Dedifferentiated amniotic fluid mesenchymal stem cell (primary cell): ENCODE measurements around the gene NOTCH3.

Experiments used
- DNase-seq: peaks from one replicate; pipeline ENCODE4 v3.0.0-alpha.2; 2016; ENCODE audit errors: extremely low spot score

Gene NOTCH3

GRCh38 chr19:15196360-15197005, 4.3 kb downstream of the NOTCH3 start:
- no peak for DNase-seq

GRCh38 chr19:15195371-15196334, 5.1 kb downstream of the NOTCH3 start:
- no peak for DNase-seq

- no peak for DNase-seq
Measured at GRCh38 chr19:15194938-15195337, 5.9 kb downstream of the NOTCH3 start.

- no peak for DNase-seq
Measured at GRCh38 chr19:15191982-15192381, 8.8 kb downstream of the NOTCH3 start.

- DNase-seq, result no peak
Measured at GRCh38 chr19:15191514-15191913, 9.3 kb downstream of the NOTCH3 start.

- no peak for DNase-seq
Measured at GRCh38 chr19:15188851-15189250, 11.9 kb downstream of the NOTCH3 start.

- DNase-seq, result no peak
Measured at GRCh38 chr19:15187026-15188007, 13.5 kb downstream of the NOTCH3 start.

GRCh38 chr19:15185188-15185587, 15.6 kb downstream of the NOTCH3 start:
- no peak for DNase-seq

- DNase-seq, result no peak
Measured at GRCh38 chr19:15184776-15185175, 16.0 kb downstream of the NOTCH3 start.

GRCh38 chr19:15181394-15181793, 19.4 kb downstream of the NOTCH3 start:
- DNase-seq, result no peak

- no peak for DNase-seq
Measured at GRCh38 chr19:15180451-15181390, 20.1 kb downstream of the NOTCH3 start.

- no peak for DNase-seq
Measured at GRCh38 chr19:15178629-15179308, 22.0 kb downstream of the NOTCH3 start.

GRCh38 chr19:15177269-15178116, 23.3 kb downstream of the NOTCH3 start:
- peak; percentile 23 for DNase-seq

- no peak for DNase-seq
Measured at GRCh38 chr19:15175609-15176008, 25.2 kb downstream of the NOTCH3 start.

- DNase-seq, result no peak
Measured at GRCh38 chr19:15173746-15174404, 26.9 kb downstream of the NOTCH3 start.

GRCh38 chr19:15170345-15170744, 30.4 kb downstream of the NOTCH3 start:
- DNase-seq, result no peak

GRCh38 chr19:15169541-15170285, 31.1 kb downstream of the NOTCH3 start:
- DNase-seq, result no peak

GRCh38 chr19:15166700-15167099, 34.1 kb downstream of the NOTCH3 start:
- no peak for DNase-seq
